ENCODE measurements around the gene NSUN6.
A peak's percentile ranks its signal among the peaks of the same experiment; 100 is the strongest.

The NSUN6 gene

GRCh38 chr10:18651324-18652007, at the start of gene NSUN6:
TSS of gene NSUN6 (minus strand) at chr10:18651587. CDS start at chr10:18651203, 384 bp downstream.
- peak; percentile 70 for DNase-seq

GRCh38 chr10:18699849-18700840, 48.8 kb upstream of the NSUN6 start:
- no peak for DNase-seq

GRCh38 chr10:18690541-18690940, 39.2 kb upstream of the NSUN6 start:
- no peak for DNase-seq

GRCh38 chr10:18689498-18689897, 38.1 kb upstream of the NSUN6 start:
- DNase-seq, result no peak

GRCh38 chr10:18687706-18688105, 36.3 kb upstream of the NSUN6 start:
- no peak for DNase-seq

- no peak for DNase-seq
Measured at GRCh38 chr10:18687195-18687594, 35.8 kb upstream of the NSUN6 start.

GRCh38 chr10:18685555-18685954, 34.2 kb upstream of the NSUN6 start:
- no peak for DNase-seq

- DNase-seq, result no peak
Measured at GRCh38 chr10:18684953-18685352, 33.6 kb upstream of the NSUN6 start.

- no peak for DNase-seq
Measured at GRCh38 chr10:18684416-18684815, 33.0 kb upstream of the NSUN6 start.

GRCh38 chr10:18683427-18683826, 32.0 kb upstream of the NSUN6 start:
- DNase-seq, result no peak

GRCh38 chr10:18681971-18682411, 30.6 kb upstream of the NSUN6 start:
- no peak for DNase-seq

- DNase-seq, result no peak
Measured at GRCh38 chr10:18681366-18681765, 30.0 kb upstream of the NSUN6 start.

- DNase-seq, result no peak
Measured at GRCh38 chr10:18680754-18681153, 29.4 kb upstream of the NSUN6 start.

GRCh38 chr10:18675086-18675801, 23.9 kb upstream of the NSUN6 start:
- no peak for DNase-seq

- no peak for DNase-seq
Measured at GRCh38 chr10:18668026-18668425, 16.6 kb upstream of the NSUN6 start.

GRCh38 chr10:18666810-18667209, 15.4 kb upstream of the NSUN6 start:
- no peak for DNase-seq

GRCh38 chr10:18665815-18666558, 14.6 kb upstream of the NSUN6 start:
- no peak for DNase-seq

- DNase-seq, result no peak
Measured at GRCh38 chr10:18664841-18665478, 13.6 kb upstream of the NSUN6 start.

GRCh38 chr10:18660816-18661431, 9.5 kb upstream of the NSUN6 start:
- DNase-seq, result no peak

GRCh38 chr10:18659819-18660535, 8.6 kb upstream of the NSUN6 start:
- no peak for DNase-seq
